Tibial nerve (tissue), 4 donors: ENCODE data around the gene KRTAP1-5.
"Not testable (repeated sequence)": the region's sequence is repeated elsewhere in the genome, so short reads cannot be mapped to it uniquely, and the experiment has no call there.

ENCODE experiments used
- CTCF ChIP-seq, 5 experiments: fragments of 200-600 bp in 3 of 5; fragments of 450-650 bp in 2 of 5; sonication (generic) in 3 of 5; IDR thresholded peaks; one replicate each; pipeline ENCODE4 v1.5.1; 2016 to 2019; ENCODE audit warnings: antibody characterized with exemption in 5 of 5, mild to moderate bottlenecking in 3 of 5, moderate library complexity in 2 of 5
- EP300 ChIP-seq, 2 donors: sonication (generic); formaldehyde crosslinking; IDR thresholded peaks; one replicate each; pipeline ENCODE4 v1.6.1; 2017; ENCODE audit warnings: antibody characterized with exemption in 2 of 2, mild to moderate bottlenecking in 1 of 2
- POLR2A ChIP-seq, 2 donors: fragments of 450-650 bp; IDR thresholded peaks; one replicate each; pipeline ENCODE4 v1.6.1; 2017; ENCODE audit warnings: antibody characterized with exemption in 2 of 2, mild to moderate bottlenecking in 2 of 2, moderate library complexity in 2 of 2

GRCh38 chr17:41046735-41047465 is 19.9 kb upstream of the KRTAP1-5 start, which contains the start of gene KRTAP2-1:
- TF ChIP-seq CTCF, EP300, POLR2A (IDR thresholded peaks at IDR 0.05): not testable (repeated sequence)
